Stimulated activated CD8-positive, alpha-beta memory T cell treated with anti-CD3 and anti-CD28 coated beads, Interleukin-2, amount 100 ng/mL, for 48 hours (primary cell): ENCODE measurements around the gene APOLD1.
"Not testable (repeated sequence)": the region's sequence is repeated elsewhere in the genome, so short reads cannot be mapped to it uniquely, and the experiment has no call there.

Experiments
- DNase-seq, 2 donors: peaks; one replicate each; pipeline ENCODE4 v3.0.0-alpha.2; 2020; ENCODE audit warnings: low read depth in 2 of 2

Gene APOLD1, protein sequence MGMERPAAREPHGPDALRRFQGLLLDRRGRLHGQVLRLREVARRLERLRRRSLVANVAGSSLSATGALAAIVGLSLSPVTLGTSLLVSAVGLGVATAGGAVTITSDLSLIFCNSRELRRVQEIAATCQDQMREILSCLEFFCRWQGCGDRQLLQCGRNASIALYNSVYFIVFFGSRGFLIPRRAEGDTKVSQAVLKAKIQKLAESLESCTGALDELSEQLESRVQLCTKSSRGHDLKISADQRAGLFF

DNA sequence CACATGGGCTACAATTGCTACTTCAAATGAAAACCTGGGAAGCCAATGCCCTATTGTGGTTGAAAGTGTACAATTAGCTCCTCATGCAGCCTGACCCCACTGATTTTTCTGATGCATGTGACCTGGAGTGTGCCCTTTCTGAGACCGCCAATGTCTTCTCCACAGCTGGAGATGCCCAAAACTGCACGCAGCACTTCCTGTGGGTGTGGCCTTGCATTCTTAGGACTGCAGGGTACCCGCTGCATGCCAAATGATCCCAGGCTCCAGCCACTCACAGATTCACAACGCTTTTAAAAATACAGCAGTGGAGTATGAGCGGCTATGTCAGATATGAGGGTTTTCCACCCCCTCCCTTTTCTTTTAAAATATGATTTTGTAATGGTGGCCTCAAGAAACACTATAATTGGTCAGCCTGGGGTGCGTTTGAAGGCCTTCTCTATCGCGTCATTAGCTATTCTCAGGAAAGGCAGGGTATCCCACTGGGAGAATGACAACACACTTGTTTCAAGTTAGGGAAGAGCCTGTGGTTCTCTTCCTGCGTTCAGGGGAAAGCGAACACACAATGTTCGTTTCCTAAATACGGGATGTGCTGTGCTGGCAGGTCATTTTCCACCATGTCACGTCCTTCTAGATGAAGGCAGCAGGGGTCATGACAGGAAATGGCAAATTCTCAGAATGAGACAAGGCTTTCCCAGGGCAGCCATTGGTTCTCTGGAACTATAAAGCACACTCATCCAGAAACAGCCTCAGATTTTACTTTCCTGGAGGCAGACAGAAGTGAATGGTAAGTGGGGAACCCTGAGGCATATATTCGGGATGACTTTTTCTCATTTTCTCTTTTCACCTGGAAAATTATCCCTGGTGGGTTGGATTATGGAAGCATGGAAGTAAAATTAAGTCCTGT, at the start of gene APOLD1:
TSS of gene APOLD1 (plus strand) at position 749 of the 904 bp plus-strand sequence. CDS start at position 782, 33 bp downstream.
- DNase-seq, result no peak

DNA sequence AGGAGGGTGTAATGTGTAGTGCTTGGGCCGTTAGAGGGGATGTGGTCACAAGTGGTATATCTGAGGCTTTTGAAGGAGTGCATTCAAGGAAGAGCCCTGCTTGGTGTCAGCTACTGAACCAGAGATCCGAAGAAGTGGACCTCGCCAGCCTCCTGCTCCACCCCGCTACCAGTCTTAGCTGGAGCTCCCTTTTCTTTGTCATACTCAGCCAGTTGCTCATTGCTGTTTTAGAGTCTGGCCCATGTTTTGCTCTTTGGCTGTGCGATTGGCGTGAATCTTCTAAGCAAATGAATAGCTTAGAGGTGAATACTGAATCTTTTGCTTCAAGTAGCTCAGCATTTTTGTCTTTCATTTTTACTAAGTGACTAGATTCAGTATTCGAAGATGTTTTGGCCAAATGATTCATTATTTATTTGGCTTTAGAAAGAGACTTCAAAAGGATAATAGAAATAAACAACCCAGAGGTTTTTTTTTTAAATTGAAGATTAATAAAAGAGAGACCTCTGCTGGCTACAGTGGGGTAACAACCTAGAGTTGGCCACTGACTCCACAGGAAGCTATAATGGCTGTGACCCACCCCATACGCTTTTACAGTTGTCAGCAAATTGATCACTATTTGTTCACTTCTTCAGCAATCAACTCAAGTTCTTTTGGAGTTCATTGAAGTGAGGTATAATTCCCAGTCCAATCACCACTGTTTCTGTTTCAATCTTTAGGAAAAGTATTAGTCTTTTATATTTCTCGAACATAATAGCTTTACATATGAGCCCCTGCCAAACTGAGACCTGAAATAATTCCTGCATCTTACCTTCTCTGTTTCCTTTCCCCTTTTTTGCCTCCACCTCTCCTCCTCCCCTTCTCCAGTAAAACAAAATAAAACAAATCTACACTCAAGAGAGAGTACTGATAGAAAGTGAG, 48.4 kb upstream of the APOLD1 start:
- no peak for DNase-seq

DNA sequence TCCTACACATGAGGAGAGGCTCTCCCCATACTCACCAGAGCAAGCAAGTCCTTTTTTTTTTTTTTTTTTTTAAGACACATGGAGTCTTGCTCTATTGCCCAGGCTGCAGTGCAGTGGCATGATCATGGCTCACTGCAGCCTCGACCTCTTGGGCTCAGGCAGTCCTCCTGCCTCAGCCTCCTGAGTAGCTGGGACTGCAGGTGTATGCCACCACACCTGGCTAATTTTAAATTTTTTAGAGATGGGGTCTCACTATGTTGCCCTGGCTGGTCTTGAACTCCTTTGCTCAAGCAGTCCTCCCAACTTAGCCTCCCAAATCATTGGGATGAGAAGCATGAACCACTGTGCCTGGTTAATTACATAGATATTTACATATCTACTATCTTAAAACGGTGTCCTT, 47.3 kb upstream of the APOLD1 start:
- not testable (repeated sequence) for DNase-seq

DNA sequence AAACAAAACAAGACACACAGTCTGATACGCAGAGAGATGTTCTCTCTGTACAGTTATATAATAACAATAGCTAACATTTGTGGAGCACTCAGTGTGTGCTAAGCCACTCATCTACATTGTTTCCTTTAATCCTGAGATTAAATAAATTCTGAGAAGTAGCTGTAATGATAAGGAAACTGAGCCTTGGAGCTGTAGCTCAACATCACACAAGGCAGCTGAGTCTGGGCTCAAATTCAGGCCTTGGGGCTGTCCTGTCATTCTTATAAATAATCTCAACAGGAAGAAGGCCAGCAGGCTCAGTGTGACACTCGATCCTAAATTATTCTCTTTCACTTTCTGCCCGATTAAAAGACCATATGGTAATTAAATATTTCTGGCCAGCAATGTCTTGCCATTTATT, 43.8 kb upstream of the APOLD1 start:
- no peak for DNase-seq

DNA sequence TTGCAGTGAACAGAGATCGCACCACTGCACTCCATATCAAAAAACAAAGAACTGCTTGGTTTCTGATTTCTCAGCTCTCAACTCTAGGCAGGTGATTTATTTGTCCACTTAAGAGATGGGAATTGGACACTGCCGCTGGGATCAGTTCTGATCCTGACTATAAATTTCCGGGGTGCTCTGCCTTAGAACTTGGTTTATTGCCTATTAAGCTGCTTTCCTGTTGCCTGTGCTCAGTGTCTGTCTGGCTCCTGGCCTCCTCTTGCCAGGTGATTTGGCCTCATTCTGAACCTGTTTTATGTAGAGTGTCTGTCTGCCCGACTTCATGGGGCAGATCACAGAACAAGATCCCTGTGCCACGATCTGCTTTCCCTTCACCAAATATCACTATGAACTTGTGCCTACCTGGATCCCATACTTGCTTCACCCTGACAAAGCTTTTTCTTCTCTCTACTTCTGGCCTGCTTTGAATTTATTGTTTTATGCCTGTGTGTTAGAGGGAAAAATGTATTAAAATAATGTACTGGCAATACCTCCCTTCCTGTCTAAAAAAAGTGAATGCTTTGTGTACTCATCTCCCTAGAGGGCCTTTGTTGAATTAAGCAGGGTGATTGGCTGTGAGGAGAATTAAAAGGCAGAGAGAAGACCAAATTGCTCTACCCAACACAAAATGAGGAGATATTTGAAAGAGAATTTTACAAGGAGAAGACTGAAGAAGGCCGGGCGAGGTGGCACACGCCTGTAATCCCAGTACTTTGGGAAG, 40.7 kb upstream of the APOLD1 start:
- DNase-seq, result no peak

DNA sequence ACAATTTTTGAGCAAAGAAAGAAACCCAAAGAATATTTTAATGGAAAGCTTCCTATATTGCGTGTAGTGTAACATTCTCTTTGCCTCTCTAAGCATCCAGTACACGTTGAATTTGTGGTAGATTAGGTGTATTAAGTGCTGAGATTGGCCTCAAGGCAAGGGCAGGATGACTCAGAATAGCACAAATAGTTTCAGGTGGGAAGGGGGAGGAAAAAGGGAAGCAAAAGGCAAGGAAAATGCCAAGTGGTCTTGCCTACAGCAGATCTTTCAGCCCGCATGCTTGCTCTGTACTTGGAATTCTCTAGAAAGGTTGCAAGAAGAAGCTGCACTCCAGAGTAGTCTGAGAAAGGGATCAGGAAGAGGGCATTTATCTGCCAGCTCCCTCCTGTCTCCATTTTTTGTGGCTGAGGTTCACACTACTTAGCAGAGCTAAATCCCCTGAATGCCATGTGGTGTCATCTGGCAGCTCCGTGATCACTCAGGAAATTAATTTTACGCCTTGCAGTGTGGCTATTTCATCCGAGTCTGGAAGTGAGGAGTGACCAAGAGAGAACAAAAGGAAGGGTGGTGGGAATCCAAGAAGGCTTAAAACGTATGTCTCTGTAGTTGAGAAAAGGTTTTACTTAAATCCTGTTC, 39.8 kb upstream of the APOLD1 start:
- DNase-seq, result no peak

DNA sequence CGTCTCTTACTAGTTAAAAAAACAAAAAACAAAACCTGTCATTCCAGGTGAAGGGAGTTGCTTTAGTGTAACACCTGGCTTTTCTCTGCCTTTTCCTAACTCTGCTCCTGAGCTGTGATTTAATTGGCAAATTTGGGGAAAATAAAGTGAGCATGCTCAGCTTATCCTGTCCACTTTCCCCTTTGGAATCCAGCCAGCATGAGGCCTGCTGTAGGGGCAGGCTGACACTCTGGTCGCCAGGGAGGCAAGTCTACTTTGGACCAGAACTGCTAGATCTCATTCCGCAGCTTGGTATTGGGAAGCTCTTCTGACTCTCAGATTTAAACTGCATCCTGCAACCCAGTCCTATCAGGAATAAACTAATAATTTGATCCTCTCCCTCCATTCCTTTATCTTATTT, 38.2 kb upstream of the APOLD1 start:
- no peak for DNase-seq

DNA sequence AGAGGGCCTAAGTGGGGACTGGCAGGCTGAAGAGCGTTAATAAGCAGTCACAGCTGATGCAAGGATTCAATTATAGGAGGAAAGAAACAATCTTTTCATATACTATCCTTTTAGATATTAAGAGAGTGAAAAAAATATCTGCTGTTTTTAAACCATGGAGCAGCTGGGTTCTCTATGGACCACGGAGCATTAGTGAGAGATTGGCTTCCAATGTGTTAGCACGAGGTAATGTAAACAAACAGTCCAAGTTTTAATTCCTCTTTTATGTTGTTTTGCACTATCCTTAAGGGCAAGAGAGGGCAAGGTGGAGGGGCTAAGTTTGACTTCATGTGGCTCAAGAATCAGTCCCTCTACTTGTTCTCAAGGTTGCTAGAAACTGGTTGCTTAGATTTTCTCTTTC, 37.4 kb upstream of the APOLD1 start:
- DNase-seq, result no peak

DNA sequence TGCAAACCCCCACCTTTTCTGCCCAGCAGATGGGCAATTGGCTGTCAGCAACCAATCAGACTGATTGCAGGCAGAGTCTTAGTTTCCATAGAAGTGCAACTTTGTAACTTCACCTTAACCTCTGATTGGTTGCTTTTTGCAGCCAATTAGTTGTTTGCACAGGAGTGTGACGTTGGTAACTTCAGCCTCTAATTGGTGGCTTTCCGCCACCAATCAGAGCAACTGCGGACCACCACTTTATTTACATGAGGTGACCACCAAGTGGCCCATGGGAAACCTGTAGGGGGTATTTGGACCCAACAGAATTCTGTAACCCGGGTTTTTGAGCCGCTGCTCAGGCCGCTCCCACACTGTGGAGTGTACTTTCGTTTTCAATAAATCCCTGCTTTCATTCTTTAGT, 36.0 kb upstream of the APOLD1 start:
- no peak for DNase-seq

DNA sequence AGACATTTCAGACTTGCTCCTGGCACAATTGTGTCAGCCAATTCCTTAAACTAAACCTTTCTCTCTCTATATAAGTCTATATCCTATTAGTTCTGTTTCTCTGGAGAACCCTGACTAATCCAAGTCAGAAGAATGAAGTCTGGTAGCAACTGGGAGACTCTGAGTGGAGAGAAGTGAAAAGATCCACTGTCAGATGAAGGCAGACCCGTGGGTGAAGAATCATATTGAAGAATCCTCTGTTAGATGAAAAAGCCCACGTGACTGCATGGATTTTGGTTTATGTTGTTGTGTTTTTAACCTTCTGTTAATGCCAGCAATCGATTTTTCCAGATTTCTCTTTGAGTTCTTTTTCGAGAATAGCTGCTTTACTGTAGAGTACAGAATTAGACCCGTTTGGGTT, 29.5 kb upstream of the APOLD1 start:
- DNase-seq, result no peak

DNA sequence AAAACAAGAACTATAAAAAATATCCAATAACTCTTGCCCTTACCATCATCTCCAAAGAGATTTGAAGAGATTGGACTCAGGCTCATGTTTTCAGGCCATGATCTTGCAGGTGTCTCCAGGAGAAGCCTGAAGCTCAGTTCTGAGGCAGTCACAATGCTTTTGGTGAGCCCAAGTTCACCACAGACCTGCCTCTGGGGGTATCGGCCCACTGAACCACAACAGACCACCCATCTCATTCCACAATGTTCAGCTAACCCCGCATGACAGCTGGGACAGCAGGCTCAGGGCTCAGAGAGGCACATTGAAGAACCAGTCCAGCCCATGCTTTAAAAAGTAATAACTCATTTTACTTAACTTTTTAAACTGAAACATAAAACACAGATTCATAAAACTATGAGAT, 28.3 kb upstream of the APOLD1 start:
- no peak for DNase-seq

DNA sequence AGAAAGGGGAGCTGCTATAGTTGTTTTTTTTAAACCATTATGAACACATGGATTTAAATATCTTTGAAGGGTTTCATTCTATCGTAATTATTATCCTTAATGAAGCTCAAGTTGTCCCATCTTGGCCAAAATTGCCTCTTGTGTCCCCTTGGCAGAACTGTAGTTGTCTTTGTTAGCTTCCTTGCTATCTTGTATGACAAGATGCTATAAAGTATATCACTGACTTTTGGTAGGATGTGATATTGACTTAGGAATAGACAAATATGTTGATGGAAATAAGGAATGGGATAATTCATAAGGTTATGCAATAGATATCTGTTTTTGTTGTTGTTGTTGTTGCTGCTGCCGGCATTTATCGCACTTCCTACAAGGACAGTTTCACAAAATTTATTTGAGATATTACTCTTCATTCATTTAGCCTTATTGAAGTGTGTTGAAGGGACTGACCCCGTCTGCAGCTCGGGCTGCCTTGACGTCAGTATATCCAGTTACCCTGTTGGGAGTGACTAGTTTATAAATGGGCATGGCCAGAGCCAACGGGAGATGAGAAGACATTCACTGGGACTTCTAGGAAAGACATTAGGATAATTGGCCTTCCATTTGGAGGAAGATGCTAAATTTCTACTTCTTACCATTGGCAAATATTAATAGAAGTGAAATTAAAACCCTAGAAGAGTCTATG, 26.1 kb upstream of the APOLD1 start:
- no peak for DNase-seq

DNA sequence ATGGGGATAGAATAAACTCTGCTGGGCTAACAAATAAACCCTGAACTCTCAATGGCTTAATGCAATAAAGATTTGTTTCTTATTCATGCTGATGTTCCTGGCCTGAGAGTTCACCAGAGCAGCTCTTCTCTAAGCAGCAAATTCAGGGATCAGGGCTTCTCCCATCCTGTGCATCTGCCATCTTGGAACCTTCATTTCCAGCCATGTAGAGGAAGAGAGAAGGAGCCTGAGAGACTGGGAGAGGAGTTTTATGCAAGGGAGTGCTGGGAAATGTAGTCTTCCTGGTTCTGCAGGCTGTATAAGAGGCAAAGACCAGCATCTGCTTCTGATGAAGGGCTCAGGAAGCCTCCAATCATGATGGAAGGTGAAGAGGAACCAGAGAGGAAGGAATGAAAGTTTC, 20.6 kb upstream of the APOLD1 start:
- DNase-seq, result no peak

DNA sequence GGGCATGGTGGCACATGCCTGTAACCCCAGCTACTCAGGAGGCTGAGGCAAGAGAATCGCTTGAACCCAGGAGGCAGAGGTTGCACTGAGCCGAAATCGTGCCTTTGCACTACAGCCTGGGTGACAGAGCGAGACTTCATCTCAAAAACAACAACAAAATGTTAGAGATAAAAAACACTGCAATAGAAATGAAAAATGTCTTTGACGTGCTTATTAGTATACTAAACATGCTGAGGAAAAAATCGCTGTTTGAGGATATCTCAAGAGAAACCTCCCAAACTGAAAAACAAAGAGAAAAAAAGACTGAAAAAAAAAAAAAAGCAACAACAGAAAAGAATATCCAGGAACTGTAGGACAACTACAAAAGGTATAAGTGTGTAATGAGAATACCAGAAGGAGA, 15.2 kb upstream of the APOLD1 start:
- no peak for DNase-seq

DNA sequence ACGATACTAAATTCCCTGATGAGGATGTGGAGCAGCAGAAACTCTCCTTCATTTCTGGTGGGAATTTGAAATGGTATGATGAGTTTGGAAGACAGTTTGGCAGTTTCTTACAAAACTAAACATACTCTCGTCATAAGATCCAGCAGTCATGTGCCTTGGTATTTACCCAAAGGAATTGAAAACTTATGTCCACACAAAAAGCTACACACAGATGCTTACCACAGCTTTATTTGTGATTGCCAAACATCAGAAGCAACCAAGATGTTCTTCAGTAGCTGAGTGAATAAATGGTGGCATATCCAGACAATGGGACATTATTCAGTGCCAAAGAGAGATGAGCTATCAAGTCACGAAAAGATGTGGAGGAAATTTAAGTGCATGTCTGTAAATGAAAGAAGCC, 10.7 kb upstream of the APOLD1 start:
- DNase-seq, result no peak

DNA sequence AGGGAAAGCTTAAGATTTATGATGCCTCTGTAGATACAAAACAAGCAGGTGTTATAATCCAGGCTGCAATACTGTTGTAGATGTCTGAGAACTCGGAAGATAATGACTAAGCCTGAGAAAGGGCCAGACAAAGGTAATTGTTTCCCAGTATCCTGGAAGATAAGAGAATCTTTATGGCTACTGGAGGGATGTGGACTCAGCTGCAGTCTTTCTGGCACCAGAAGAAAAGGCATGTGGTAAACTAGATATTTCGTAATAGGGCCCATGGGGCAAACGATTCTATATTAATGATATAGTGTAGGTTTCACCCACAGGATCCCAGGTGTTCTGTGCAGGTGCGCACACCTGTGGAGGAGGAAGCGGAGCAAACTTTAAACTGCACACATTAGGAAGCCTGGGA, 9.2 kb upstream of the APOLD1 start:
- DNase-seq, result no peak

DNA sequence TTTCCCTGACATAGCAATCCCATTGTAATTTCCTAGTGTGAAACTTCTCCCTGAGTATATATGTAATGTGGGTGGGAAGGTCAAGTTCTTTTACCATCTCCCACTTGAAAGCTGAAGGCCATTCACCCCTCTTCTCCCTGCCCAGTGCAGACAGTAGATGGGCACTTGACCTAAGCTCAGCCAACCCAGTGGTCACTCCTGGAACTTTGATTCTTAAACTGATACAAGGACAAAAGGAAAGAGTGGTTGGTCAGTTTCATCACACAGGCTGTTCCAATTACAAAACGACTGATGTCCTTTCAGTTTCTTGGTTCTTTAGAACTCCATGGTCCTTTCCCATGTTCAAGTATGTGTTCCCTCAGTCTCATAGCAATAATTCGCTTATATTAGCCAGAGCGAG, 8.4 kb upstream of the APOLD1 start:
- DNase-seq, result no peak

DNA sequence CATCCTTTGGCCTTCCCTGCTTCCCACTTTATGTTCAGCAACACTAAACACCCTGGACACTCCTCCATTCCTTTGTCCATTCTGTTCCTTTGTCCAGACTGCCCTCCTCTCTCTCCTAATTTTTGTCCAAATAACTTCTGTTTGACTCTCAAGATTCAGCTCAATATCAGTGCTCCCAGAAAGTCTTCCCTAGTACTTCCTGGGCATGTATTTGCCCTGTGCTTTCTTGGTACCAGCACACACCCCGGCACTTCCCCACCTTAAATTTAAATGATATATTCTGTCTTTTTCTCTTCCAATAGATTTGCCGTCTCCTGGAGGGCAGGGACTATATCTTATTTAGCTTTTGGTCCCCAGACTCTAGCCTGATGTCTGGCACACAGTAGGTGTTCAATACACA, 6.5 kb upstream of the APOLD1 start:
- DNase-seq, result no peak

DNA sequence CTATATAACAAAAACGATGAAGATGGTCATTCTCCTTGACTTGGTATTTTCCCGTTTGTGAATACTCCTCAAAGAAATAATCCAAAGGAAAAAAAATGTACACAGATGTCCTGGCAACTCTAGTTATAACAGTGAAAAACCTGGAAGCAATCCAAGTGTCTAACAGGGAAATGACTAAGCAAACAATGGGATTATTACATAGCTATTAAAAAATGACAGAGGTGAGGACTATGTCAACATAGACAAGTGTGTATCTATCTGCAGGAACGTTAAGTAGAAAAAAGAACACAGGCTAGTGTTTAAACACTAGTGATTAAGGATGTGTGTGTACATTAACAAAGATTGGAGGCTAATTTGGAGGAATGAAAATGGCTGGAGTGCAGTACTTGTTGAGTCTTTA, 5.9 kb upstream of the APOLD1 start:
- DNase-seq, result no peak

DNA sequence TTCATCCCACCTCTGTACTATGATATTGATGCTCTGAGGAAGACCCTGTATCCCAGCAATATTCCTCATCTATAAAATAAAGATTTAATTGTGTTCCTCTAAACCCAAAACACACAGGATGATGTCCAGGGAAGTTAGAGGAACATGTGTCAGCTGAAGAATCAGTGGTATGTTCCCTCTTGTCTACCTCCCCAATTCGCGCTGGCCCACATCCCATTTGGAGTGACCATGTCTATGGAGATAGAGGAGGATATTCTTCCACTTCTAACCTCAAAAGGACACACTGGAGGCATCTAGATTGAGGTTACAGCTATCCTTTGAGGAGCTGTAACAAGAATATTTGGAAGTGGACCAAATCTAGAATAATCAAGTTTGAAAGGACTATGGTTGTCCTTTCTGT, 1.3 kb upstream of the APOLD1 start:
- no peak for DNase-seq

DNA sequence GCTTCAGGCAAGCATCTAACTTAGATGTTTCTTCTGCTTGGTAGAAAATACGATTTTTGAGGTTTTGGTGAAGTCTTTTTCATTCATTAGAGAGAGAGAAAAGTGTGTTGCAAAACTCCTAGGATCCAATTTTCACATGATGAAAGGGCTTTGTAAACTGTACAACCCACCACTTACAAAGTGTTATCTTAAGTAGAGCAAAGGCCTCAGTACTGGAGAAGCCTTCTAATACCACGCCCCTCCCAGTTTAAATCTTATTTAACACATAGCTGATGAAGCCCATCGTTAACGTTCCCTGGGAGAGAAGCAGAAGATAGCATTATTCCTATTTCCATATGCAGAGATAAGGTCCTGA, 869 bp downstream of the APOLD1 start:
- no peak for DNase-seq
